ENCODE measurements around the gene DNAAF2.

The DNAAF2 gene

GRCh38 chr14:49633640-49634546 is 1.2 kb downstream of the DNAAF2 start:
- peak; percentile 69 for TF ChIP-seq CTCF (conservative IDR thresholded peaks at IDR 0.05; ENCODE audit: low read depth, low read length)
- peak overlapping the region; percentile 92 for H3K4me3 ChIP-seq (ENCODE audit: low read length)
- DNase-seq (ENCODE audit: low read depth): peak; percentile 85

- no peak overlapping the region for H3K4me3 ChIP-seq (ENCODE audit: low read length)
- no peak for TF ChIP-seq CTCF (conservative IDR thresholded peaks at IDR 0.05; ENCODE audit: low read depth, low read length)
- DNase-seq (ENCODE audit: low read depth): no peak
Measured at GRCh38 chr14:49623941-49624839, 10.9 kb downstream of the DNAAF2 start.

GRCh38 chr14:49623387-49623786 is 11.7 kb downstream of the DNAAF2 start:
- DNase-seq (ENCODE audit: low read depth): no peak
- no peak for TF ChIP-seq CTCF (conservative IDR thresholded peaks at IDR 0.05; ENCODE audit: low read depth, low read length)
- H3K4me3 ChIP-seq (ENCODE audit: low read length): peak overlapping the region; percentile 98

- no peak for TF ChIP-seq CTCF (conservative IDR thresholded peaks at IDR 0.05; ENCODE audit: low read depth, low read length)
- peak overlapping the region; percentile 98 for H3K4me3 ChIP-seq (ENCODE audit: low read length)
- no peak for DNase-seq (ENCODE audit: low read depth)
Measured at GRCh38 chr14:49622022-49622607, 12.9 kb downstream of the DNAAF2 start.

- no peak for TF ChIP-seq CTCF (conservative IDR thresholded peaks at IDR 0.05; ENCODE audit: low read depth, low read length)
- no peak for DNase-seq (ENCODE audit: low read depth)
- peak overlapping the region; percentile 98 for H3K4me3 ChIP-seq (ENCODE audit: low read length)
Measured at GRCh38 chr14:49621114-49621881, 13.7 kb downstream of the DNAAF2 start.

All from retinal pigment epithelial cell (primary cell).